GM21717 (cell line): ENCODE data around the gene LMX1B.

Experiments
- ATAC-seq: cut with Tn5 transposase; IDR thresholded peaks from one replicate; pipeline ENCODE4 v1.9.1; 2021; ENCODE audit warnings: mild to moderate bottlenecking, moderate library complexity; ENCODE audit not compliant: unreplicated experiment

LMX1B gene

GRCh38 chr9:126604059-126605055 is 9.4 kb upstream of the LMX1B start:
- no peak for ATAC-seq

DNA sequence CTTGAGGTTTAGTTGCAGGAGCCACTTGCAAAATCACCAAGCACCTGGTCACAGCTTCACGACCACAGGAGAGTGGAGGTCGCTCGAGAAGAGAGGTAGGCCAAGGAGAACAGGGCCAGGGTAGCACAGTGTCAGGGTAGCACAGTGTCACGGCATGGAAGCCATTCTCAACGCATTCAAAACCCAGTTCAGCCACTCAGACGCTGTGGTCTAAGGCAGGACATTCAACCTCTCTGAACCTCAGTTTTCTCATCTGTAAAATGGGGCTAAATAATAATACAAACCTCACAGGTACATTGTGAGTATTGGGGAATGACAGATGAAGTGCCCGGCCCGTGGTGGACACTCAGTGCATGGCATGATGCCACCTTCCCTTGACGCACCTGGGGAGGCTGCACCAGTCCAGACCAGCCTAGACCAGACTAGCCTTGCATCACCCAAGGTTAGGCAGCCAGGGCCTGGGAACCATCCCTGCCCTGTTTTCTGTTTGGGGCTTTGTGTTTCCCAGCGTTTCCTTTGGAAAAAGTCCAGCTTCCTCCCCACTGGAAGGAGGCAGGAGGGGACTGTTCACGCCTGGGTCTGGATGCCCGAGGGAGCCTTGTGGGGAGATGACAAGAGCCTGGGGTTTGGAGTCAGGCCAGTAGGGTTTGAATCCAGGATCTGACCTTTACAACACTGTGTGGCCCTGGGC is 7.8 kb upstream of the LMX1B start:
- no peak for ATAC-seq

DNA sequence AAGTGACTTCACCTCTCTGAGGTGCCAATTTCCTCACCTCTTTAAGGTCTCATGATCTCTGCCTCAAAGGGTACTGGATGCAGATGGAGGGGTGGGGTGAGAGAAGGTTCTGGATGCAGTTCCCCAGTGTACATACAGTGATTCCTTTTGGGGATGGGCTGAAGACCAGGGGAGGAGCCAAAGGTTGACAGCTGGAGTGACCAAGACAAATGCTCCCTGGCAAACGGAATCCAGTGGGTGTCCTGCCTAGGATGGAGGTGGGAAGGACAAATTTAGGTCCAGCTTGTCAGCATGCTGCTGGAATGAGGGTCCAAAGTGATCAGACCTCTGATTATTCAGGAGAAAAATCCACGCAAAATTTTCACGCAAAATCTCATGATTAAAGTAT is 7.3 kb upstream of the LMX1B start:
- no peak for ATAC-seq

GRCh38 chr9:126607086-126607485 is 6.6 kb upstream of the LMX1B start:
- ATAC-seq, result no peak

- ATAC-seq, result no peak
Measured at GRCh38 chr9:126607731-126608130, 6.0 kb upstream of the LMX1B start.

GRCh38 chr9:126608551-126608950 is 5.2 kb upstream of the LMX1B start:
- ATAC-seq, result no peak

- no peak for ATAC-seq
Measured at GRCh38 chr9:126609191-126609590, 4.5 kb upstream of the LMX1B start.

DNA sequence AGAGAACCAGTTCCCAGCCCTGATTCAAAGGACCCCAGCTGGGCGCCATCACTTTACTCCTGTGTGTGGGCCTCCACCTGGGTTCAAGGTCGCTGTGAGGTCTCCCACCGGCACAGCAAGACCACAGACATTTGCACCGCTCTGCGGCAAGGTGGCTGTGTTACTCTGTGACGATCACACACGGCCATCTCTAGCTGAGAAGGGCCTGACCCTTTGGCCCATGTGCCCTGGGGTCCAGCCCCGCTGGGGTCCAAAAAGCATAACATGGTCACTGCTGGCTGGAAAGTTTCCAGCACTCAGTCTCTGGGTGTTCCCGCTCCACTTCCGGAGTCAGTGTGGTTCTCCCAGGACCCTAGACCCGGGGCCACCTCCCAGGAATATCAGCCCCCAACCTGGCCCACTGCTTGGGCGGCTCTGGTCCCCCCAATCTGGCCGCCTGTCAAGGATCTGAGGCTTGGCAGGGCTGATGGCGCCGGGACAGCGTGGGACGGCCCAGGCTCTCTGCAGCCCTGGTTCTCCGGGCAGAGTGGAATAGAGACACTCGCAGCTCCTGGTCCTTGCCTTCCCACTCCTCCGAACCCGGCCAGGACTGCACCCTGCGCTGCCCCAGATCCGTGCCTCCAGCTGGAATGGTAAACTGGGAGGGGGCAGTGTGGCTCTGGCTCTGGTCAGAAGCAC is 3.9 kb upstream of the LMX1B start:
- ATAC-seq, result no peak

- ATAC-seq, result no peak
Measured at GRCh38 chr9:126611193-126611591, 2.5 kb upstream of the LMX1B start.

DNA sequence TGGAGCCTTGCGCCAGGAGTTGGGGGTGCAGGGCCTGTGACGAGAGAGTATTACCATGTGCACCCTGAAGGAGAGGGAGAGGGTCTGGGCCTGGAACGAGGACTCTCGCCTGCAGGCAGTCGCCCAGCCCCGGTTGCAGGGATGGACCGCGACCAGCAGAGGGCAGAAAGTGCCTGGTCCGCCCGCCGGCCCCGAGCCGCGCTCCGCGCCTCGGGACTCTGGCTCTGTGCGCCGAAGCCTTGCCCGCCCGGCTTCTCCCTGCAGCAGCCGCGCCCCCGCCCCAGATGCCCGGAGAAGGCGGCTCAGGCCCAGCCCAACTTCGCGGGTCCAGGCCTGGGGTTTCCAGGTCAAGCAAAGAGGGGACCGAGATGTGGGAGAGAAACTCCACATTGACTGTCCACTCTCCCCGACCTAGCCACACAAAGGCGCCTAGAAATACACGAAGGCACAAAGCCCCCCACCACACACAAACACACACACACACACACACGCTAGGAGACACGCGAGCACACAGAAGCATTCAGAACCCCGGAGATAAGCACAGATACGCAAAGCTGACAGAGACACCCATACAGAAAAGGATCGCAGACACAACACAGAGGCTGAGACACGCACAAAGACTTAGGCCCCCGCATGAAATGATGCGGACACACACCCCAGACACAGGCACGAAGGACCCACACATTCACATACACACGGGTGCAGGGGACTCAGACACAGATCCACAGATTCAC is 2.0 kb upstream of the LMX1B start:
- ATAC-seq, result no peak

DNA sequence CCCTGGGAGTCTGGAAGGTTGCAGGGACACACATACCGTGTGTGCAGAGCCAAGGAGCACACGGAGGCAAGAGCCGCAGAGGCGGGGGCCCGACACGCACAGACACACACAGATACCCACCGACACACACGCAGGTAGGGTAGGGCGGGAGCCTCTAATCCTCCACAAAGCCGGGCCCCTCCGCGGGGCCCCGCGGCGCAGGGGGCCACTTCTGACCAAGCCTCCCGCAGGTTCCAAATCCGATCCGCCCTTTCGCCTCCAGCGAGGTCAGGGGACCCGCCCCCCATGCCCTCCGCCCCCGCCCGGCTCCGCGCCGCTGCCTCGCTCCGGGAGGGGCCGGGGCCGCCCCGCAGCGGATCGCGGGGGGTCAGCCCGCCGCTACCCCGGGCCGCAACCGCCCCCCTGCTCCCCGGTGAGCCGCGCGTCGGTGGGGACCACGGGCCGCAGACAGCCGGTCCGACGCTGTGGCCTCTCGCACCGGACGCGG is 1.4 kb upstream of the LMX1B start:
- no peak for ATAC-seq

GRCh38 chr9:126612813-126613641 is 701 bp upstream of the LMX1B start:
- ATAC-seq, result no peak

- no peak for ATAC-seq
Measured at GRCh38 chr9:126614088-126614454, 343 bp downstream of the LMX1B start.

DNA sequence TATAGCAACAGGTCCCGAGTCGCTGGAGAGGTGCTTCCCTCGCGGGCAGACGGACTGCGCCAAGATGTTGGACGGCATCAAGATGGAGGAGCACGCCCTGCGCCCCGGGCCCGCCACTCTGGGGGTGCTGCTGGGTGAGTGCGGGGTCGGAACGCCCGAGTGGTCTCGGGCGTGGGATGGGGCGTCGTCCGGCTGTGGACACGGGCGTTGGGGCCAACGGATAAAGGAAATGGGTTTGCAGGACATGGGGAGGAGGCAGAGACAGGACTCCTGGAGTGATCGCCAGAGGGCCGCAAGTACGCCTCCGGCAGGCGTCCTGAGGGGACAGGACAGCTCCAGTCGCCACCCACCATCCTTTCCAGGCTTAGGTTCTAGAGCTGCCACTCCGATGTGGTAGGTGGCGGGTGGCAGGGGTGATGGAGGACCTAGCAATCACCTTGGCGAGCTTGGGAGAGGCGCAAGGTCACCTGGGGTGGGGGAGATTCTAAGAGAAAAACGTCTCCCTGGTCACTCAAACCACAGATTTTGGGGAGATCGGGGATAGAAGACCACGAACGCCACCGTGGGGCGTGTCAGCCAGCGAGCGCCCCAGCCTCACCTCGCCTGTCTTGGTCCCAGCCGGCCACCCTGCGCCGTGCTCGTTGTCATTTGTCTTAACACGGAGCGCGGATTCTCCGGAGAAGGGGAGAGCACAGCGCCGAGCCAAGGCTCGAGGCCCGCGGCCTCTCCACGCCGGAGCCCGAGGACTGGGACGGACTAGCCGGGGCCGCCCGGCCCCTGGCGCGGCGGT is 922 bp downstream of the LMX1B start:
- ATAC-seq, result no peak

- no peak for ATAC-seq
Measured at GRCh38 chr9:126615245-126615790, 1.6 kb downstream of the LMX1B start.

DNA sequence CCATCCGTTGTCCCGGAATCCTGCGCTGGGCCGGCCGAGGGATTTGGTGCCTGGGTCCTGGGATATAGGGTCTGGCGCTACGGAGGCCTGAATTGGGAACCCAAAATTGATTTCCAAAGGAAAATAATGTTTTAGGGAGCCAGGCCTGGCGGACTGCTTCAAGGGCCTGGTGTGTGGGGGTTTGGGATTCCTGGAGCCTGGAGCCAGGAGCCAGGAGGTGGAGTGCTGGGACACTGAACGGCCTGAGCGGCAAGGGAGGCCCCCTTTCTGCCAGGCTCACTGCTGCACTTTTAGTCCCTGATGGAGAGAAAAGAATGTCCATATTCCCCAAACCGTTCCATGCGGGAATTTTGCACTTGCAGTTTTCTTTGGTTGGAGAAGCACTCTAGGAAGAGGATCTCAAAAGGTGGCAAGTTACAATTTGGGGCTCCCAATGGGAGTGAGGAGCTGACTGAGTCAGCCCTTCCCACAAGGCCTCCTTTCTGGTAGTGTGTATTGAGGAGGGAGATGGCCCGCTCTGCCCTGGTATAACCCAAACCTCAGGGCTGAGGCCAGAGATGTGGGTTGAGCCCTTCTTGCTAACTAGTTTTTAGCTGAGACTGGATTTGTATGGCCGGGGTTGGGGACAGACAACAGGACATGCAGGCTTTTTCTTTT is 2.2 kb downstream of the LMX1B start:
- no peak for ATAC-seq

- no peak for ATAC-seq
Measured at GRCh38 chr9:126616521-126616976, 2.8 kb downstream of the LMX1B start.
